Astrocyte of the cerebellum (primary cell): Measurements from ENCODE around the gene FOXL2.

ENCODE experiments used
- DNase-seq: peaks from one replicate; pipeline ENCODE4 v3.0.0-alpha.2; 2011; ENCODE audit warnings: low read depth
- H3K4me3 ChIP-seq: 2 replicates; pipeline ENCODE4 v1.5.1; 2011; ENCODE audit warnings: mild to moderate bottlenecking, low read depth, low read length, moderate library complexity
- CTCF ChIP-seq: IDR thresholded peaks from 2 replicates; pipeline ENCODE4 v1.5.1; 2012; ENCODE audit warnings: low read length, low read depth, moderate library complexity, mild to moderate bottlenecking; ENCODE audit errors: missing control alignments
- in situ Hi-C: cut with HindIII; loops from 2 replicates; pipeline ENCODE4 v1.10.0; 2017; ENCODE audit warnings: low sequenced_read_pairs

The FOXL2 gene

GRCh38 chr3:138902171-138902570 lies 44.8 kb downstream of the FOXL2 start:
- no peak for DNase-seq
- in situ Hi-C loops = loop anchor here (25.0 kb wide), 3 partner anchors 90 to 440 kb away; no protein-coding TSS in a partner anchor
- no peak overlapping the region for H3K4me3 ChIP-seq
- no peak for TF ChIP-seq CTCF

- H3K4me3 ChIP-seq = no peak overlapping the region
- in situ Hi-C loops = loop anchor here (25.0 kb wide), 3 partner anchors 89 to 439 kb away; no protein-coding TSS in a partner anchor
- no peak for TF ChIP-seq CTCF
- DNase-seq = no peak
These were observed 45.4 kb downstream of the FOXL2 start for GRCh38 chr3:138901567-138901966.

- no peak for DNase-seq
- no peak for TF ChIP-seq CTCF
- in situ Hi-C loops = no loop called here
These were observed 47.5 kb downstream of the FOXL2 start for GRCh38 chr3:138899351-138899991.

GRCh38 chr3:138898708-138899107 lies 48.2 kb downstream of the FOXL2 start:
- TF ChIP-seq CTCF = no peak
- H3K4me3 ChIP-seq = no peak overlapping the region
- in situ Hi-C loops = no loop called here
- no peak for DNase-seq

More at GRCh38 chr3:138899351-138899991, 47.5 kb downstream of the FOXL2 start:
- no peak overlapping the region for H3K4me3 ChIP-seq

- H3K4me3 ChIP-seq = no peak overlapping the region
- no peak for TF ChIP-seq CTCF
- peak; percentile 76 for DNase-seq
- in situ Hi-C loops = no loop called here
These were observed 48.6 kb downstream of the FOXL2 start for GRCh38 chr3:138898301-138898700.
